Measurements from ENCODE around the gene AGBL1. TPM values are rescaled to one million over a fixed set of nuclear protein-coding genes. Genes with fewer than 3 reads are reported as not detected.
A peak's percentile ranks its signal among the peaks of the same experiment; 100 is the strongest.

AGBL1 gene
- total RNA-seq, 1 experiment from 2014 or later: not detected

- Histone ChIP-seq H3K79me1 (ENCODE audit: insufficient read depth, low read depth, low read length, poor library complexity, severe bottlenecking) (no peaks in the 10 kb centered on the region), H4K5ac (ENCODE audit: insufficient read length, low read depth, low read length) (no peak overlapping the region), H2BK12ac (ENCODE audit: insufficient read length, low read depth, low read length) (no peak overlapping the region), H3K9ac (ENCODE audit: extremely low read depth, insufficient read length, low read length) (no peak overlapping the region), H3K27ac (ENCODE audit: insufficient read length, low read depth, low read length) (no peak overlapping the region), H2BK120ac (ENCODE audit: low read depth, low read length, poor library complexity, severe bottlenecking) (no peak overlapping the region), H3K14ac (ENCODE audit: insufficient read depth, low read length) (peak overlapping the region; percentile 65; the same call in 1 of the 2 replicates), H3K18ac (ENCODE audit: insufficient read length, low read depth, low read length) (no peak overlapping the region), H2AFZ (ENCODE audit: low read length) (no peak overlapping the region), H2AK5ac (ENCODE audit: insufficient read length, low read length) (no peak overlapping the region), H3K9me3 (ENCODE audit: control insufficient read depth, low read depth, low read length) (no peaks in the 10 kb centered on the region), H3K56ac (ENCODE audit: insufficient read length, low read depth, low read length) (no peak overlapping the region), H4K20me1 (ENCODE audit: control insufficient read depth, insufficient read depth, insufficient read length) (no peaks in the 10 kb centered on the region), H4K8ac (replicated peaks; ENCODE audit: insufficient read length, low read depth, low read length) (no peak overlapping the region), H3K27me3 (ENCODE audit: insufficient read depth, low read length) (no peaks in the 10 kb centered on the region), H2BK5ac (ENCODE audit: insufficient read length, low read length) (no peak overlapping the region), H4K91ac (ENCODE audit: insufficient read length, low read depth, low read length) (no peak overlapping the region), H3K23ac (ENCODE audit: insufficient read length, low read depth, low read length) (no peak overlapping the region), H3K4me1 (ENCODE audit: insufficient read depth, low read length) (no peaks in the 10 kb centered on the region; the same call in 1 of the 2 replicates), H3T11ph (ENCODE audit: low read length) (no peak overlapping the region), H3K23me2 (ENCODE audit: insufficient read length, low read depth, low read length, poor library complexity, severe bottlenecking) (no peaks in the 10 kb centered on the region), H3K4me2 (ENCODE audit: insufficient read depth, insufficient read length, low read length) (no peak overlapping the region), H2BK15ac (ENCODE audit: low read depth, low read length) (no peak overlapping the region), H3K4ac (ENCODE audit: low read depth, low read length) (no peak overlapping the region), H2BK20ac (ENCODE audit: low read depth, low read length, poor library complexity, severe bottlenecking) (no peak overlapping the region), H3K79me2 (ENCODE audit: insufficient read depth, low read length) (no peaks in the 10 kb centered on the region)
- no peak for DNase-seq
- Mint-ChIP-seq H3K4me3 (no peak overlapping the region), H3K27me3 (ENCODE audit: low read depth) (peaks cover 1% of the 10 kb centered on the region; the same call in 1 of the 2 replicates), H3K4me1 (peaks cover 0 to 10% of the 10 kb centered on the region in 2 experiments; a peak in 3 of 4 replicates), H3K27ac (no peak overlapping the region; a peak in 1 of 7 replicates), H3K9me3 (no peaks in the 10 kb centered on the region), H3K36me3 (ENCODE audit: insufficient read depth in 1 of 3, low read depth in 3 of 3) (no peaks in the 10 kb centered on the region)
- TF ChIP-seq CTCF (conservative IDR thresholded peaks at IDR 0.05): no peak
- WGBS (ENCODE audit: extremely low coverage, insufficient read length, low lambda C conversion rate): no CpG with 5 or more reads among the region's 12 CpGs
Measured at GRCh38 chr15:86061581-86061980, 18.1 kb upstream of the AGBL1 start.

Data from H9 (cell line).